A204.1 (cell line): ENCODE results near the gene ZNF548.

Source experiments
- FAIRE-seq: peaks from 2 replicates; lab custom pipeline; 2012; peaks lifted over from hg19 to GRCh38; lab: Jason Lieb, UNC

Gene ZNF548

DNA sequence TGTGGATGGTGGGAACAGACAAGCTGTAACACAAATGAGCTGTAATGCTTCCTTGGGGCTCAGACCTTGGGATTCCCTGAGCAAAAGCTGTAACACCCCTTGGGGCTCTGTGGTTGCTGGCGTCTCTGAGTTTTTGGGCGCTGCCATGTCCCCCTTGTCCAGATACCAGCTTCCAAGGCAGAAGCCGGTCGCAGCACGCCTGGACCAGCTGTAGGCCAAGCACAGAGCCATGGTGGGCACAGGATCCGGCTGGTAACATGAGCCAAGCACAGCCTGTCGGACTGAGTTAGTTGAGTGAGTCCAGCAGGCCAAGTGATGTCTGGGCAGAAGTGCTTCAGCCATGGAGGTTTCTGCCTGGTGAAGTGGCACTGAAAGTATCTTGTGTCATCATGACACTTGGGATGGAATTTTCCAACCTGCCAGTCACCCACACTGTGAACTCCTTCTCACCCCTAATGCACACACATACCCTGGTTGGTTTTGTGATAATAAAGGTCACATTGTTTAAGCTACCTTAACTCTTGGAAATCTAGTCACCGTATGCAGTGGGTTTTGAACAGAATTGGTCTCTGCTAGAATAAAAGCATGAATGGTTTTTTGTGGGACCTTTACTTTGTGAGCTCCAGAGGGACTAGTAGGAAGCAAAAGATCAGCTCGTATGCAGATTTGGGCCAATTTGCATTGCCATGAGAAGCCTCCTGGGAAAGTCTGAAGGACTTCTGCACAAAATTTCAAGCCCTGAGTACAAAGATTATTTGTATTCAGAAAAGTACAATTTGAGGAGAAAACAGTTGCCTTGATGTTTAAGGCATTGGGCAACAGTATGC is 14.3 kb downstream of the ZNF548 start:
- FAIRE-seq = no peak

DNA sequence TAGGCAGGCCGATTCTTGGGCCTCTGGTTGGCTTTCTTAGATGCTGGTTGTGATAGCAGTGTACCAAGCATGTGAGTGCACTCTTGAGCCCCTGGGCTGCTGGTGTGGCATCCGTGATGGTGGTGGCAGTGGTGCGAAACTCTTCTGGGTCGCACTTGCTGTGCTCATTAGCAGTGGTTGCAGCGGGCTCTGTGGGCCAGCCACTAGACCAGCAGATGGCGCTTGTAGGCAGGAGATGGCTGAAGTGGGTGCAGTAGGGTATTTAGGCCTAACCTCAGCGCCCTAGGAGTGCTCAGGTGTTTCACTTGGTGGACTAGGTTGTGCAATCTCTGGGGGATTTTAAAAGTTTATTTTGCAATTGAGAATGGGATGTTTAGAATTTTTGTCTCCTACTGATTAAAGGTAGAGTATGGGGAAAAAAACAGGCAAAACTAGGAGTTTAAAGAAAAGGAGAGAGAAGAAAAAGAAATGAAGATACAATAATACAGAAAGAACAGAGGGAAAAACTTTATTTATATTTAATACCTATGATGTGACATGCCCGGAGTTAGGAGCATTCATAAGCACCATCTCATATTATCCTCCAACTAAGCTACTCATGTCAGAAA is 17.0 kb downstream of the ZNF548 start:
- no peak for FAIRE-seq

- peak; percentile 98 for FAIRE-seq
These were observed 21.4 kb downstream of the ZNF548 start, which contains the start of gene ZNF17 for GRCh38 chr19:57410877-57411671. TSS of gene ZNF17 (plus strand) at chr19:57411161. CDS start at chr19:57413616, 2,455 bp downstream.

DNA sequence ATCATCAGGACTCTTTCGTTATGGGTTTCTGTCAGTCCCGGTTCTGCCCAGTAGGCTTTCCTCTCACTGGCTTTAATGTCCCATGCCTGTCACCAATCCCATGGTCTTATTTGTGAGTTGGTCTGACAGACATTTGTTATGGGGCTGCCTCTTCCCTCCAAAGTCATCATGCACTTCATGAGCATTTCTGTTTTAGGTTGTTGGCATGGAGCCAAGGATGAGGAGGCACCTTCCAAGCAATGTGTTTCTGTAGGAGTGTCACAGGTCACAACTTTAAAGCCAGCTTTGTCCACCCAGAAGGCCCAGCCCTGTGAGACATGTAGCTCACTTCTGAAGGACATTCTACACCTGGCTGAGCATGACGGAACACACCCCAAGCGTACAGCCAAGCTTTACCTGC is 29.8 kb downstream of the ZNF548 start:
- no peak for FAIRE-seq

GRCh38 chr19:57421037-57421436 is 31.4 kb downstream of the ZNF548 start:
- no peak for FAIRE-seq

DNA sequence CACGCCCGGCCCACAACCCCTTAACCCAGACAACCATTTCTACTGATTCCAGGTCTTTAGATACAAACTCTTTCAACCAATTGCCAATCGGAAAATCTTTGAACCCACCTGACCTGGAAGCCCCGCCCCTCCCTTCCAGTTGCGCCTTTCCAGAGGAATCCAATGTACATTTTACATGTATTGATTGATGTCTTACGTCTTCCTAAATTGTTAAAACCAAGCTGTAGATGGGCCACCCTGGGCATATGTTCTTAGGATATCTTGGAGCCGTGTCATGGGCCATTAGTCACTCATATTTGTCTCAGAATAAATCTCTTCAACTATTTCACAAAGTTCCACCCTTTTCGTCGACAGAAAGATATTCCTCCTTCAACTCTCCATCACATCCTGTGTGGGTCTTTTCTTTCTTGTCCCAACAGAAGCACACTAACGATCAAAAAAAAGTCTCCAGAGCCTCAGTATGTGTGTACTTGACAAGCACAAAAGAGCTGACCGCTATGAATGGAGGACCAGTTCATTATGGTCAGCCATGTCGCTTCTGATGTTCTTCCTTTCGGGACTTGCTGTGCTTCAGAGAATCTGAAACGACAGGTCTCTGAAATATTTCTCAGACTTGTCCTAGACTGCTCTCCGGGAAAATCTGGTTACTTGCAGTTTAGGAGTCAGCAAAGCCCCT is 44.9 kb downstream of the ZNF548 start:
- FAIRE-seq = no peak

DNA sequence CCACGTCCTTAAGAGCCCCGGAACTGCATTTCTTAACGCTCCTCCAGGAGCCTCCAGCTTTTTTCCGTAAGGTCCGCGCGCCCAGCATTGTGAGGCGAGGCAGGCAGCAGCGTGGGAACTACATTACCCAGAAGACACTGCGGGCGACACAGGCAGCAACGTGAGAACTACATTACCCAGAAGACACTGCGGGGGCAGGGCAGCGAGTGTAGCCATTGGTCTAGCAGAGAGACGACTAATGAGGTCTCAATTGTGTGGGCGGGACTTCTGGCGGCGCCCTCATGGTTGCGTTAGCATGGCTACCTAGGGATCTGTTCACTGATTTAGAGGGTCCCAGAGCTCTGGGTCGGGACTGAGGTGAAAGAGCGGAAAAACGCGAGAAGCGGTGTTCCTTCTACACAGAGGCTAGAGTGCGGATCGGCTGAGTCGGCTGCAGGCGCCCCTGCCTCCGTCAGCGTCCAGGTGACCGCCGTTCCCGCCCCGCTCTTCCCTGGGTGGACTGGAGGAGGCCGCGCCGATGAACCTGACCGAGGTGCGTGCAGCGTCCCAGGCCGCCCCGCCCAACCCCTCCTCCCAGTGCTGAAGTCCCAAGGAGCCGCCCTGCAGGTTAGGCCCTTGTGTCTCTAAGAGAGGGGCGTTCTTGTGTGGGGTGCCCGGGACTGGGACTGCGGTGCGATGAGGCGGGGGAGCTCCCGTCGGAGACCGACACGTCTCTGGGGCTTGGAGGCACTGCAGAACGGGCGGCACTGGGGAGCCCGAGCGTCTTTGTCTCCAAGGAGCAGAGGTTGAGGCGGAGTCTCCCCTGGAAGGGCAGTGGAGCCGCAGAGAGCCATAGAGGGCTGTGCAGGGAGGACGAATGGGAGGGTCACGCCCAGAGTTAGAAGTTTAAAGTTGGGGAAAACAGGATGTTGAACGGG is 45.7 kb downstream of the ZNF548 start, which contains the start of gene ZNF749:
ZNF749 (plus strand) TSS at position 264 of the 917 bp plus-strand sequence; CDS start at position 518, 254 bp downstream.
- FAIRE-seq = peak; percentile 98

- FAIRE-seq = no peak
These were observed 46.8 kb downstream of the ZNF548 start for GRCh38 chr19:57436417-57436816.

GRCh38 chr19:57437931-57438330 is 48.3 kb downstream of the ZNF548 start:
- FAIRE-seq = no peak

DNA sequence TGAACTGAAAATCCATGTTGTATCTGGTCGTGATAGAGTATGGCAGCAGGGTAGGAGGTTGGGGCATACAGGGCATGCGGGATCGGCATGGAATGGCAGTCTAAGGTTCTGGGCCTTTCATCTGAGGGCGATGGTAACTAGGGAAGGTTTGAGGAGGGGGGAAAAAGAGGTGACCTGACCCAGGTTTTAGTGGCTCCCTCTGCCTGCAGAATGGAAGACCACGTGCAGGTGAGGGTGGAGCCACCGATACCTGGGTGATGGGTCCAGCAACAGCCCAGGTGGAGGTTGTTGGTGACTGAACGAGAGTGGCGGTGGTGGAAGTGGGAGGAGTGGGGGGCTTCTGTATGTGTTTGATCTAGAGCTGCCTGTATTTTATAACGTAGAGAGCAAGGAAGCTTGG is 49.3 kb downstream of the ZNF548 start:
- FAIRE-seq = no peak

DNA sequence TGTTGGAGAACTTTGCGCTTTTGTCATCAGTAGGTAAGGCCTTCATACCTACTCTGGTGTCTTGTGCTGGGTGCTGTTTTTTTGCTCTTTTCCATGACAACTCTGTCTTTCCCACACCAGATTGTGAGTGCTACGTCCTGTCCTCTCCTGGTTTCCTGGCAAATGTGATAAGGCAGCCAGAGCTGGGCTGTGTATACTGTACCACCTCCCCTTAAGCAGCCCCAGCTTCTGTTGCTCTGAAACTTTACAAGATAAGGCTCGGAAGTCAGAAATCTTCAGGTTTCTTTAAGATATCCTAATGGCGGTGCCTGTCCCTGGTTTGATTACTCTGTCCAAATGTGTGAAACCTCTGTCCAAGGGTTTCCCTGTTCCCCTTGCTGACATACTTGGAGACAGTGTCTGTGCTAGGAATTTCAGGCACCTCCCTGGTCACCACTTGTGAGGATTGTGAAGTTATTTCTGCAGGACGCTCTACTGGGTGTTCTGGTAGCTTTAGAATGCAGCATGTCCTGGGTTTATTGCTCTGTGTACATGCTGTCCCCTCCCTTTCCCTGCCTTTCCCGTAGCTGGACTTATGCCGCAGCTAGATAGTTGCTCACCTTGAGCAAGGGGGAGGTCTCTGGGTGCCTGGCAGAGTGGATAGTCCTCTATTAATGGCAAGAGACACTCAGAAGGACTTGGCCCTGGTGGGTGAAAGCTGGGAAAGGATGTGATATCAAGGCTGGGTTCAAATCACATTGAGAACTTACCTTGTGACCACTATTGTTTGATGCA is 52.5 kb downstream of the ZNF548 start:
- FAIRE-seq = no peak

GRCh38 chr19:57443121-57443696 is 53.6 kb downstream of the ZNF548 start:
- no peak for FAIRE-seq

DNA sequence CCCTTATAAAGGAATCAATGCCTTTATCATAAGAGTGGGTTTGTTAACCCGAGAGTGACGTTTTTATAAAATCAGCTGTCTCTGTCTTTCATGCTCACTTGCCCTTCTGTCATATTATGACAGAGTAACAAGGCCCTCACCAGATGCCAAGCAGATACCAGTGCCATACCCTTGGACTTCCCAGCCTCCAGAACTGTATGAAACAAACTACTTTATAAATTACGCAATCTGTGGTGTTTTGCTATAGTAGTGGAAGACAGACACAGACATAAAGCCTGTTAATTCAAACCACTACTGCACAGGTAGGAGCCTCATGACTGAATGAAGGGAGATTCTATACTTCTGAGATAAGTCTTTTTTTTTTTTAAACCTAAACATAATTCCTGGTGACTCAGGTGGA is 62.7 kb downstream of the ZNF548 start:
- no peak for FAIRE-seq
